NCI-H2107 (cell line): ENCODE results near the gene RFESD.

ENCODE experiments used
- DNase-seq: peaks from one replicate; lab custom pipeline; 2025; lab: John Stamatoyannopoulos, UW

The RFESD gene

GRCh38 chr5:95646569-95647431 lies at the start of gene RFESD:
RFESD (plus strand) TSS chr5:95646777; CDS start chr5:95652272, 5,495 bp downstream.
- DNase-seq: peak; percentile 77

- DNase-seq: no peak
Observed at GRCh38 chr5:95599252-95599651, 47.3 kb upstream of the RFESD start.

GRCh38 chr5:95600557-95600956 lies 46.0 kb upstream of the RFESD start:
- no peak for DNase-seq

GRCh38 chr5:95605786-95606185 lies 40.8 kb upstream of the RFESD start:
- no peak for DNase-seq

GRCh38 chr5:95606419-95606818 lies 40.2 kb upstream of the RFESD start:
- DNase-seq: no peak

GRCh38 chr5:95609711-95610110 lies 36.9 kb upstream of the RFESD start:
- no peak for DNase-seq

- DNase-seq: no peak
Observed at GRCh38 chr5:95610546-95610945, 36.0 kb upstream of the RFESD start.

- no peak for DNase-seq
Observed at GRCh38 chr5:95611396-95611795, 35.2 kb upstream of the RFESD start.

- no peak for DNase-seq
Observed at GRCh38 chr5:95613514-95613913, 33.1 kb upstream of the RFESD start.

- DNase-seq: no peak
Observed at GRCh38 chr5:95615164-95615467, 31.5 kb upstream of the RFESD start.

GRCh38 chr5:95617057-95617456 lies 29.5 kb upstream of the RFESD start:
- DNase-seq: no peak

GRCh38 chr5:95619096-95619495 lies 27.5 kb upstream of the RFESD start:
- DNase-seq: no peak

- DNase-seq: no peak
Observed at GRCh38 chr5:95619514-95620029, 27.0 kb upstream of the RFESD start.

GRCh38 chr5:95620030-95620869 lies 26.3 kb upstream of the RFESD start, which contains the start of gene GPR150:
GPR150 (plus strand) TSS chr5:95620087; CDS start chr5:95620276, 189 bp downstream.
- no peak for DNase-seq

- no peak for DNase-seq
Observed at GRCh38 chr5:95620870-95621838, 25.4 kb upstream of the RFESD start.

- no peak for DNase-seq
Observed at GRCh38 chr5:95621839-95622629, 24.5 kb upstream of the RFESD start.

- no peak for DNase-seq
Observed at GRCh38 chr5:95623706-95624105, 22.9 kb upstream of the RFESD start.

- DNase-seq: no peak
Observed at GRCh38 chr5:95624368-95624767, 22.2 kb upstream of the RFESD start.

GRCh38 chr5:95626701-95627100 lies 19.9 kb upstream of the RFESD start:
- no peak for DNase-seq

- no peak for DNase-seq
Observed at GRCh38 chr5:95627971-95628810, 18.4 kb upstream of the RFESD start.
